ENCODE measurements around the gene NAALADL2. TPM values are rescaled to one million over a fixed set of nuclear protein-coding genes. Genes with fewer than 3 reads are reported as not detected.
"Not testable (repeated sequence)": the region's sequence is repeated elsewhere in the genome, so short reads cannot be mapped to it uniquely, and the experiment has no call there.

NAALADL2 gene
- total and polyA plus RNA-seq, 4 donors: 0.28 to 4.6 (median 3.1) TPM

GRCh38 chr3:175370426-175370825 lies 511.3 kb downstream of the NAALADL2 start:
- H3K4me3 ChIP-seq (ENCODE audit: low read depth in 1 of 3, low read length in 3 of 3); H3K27ac ChIP-seq (ENCODE audit: low read depth in 1 of 2, low read length in 2 of 2); H3K27me3 ChIP-seq (ENCODE audit: control insufficient read depth in 4 of 4, insufficient read depth in 4 of 4, low read length in 3 of 4); H3K9ac ChIP-seq (ENCODE audit: low read depth in 1 of 2, low read length in 2 of 2); H3K36me3 ChIP-seq (ENCODE audit: control insufficient read depth in 4 of 4, insufficient read depth in 3 of 4, low read depth in 1 of 4, low read length in 3 of 4); H3K9me3 ChIP-seq (ENCODE audit: control insufficient read depth in 4 of 4, low read length in 3 of 4); H3K4me1 ChIP-seq (ENCODE audit: control insufficient read depth in 4 of 4, insufficient read depth in 4 of 4, low read length in 3 of 4); DNase-seq (ENCODE audit: low spot score): not testable (repeated sequence)
- 60% methylated on average over 3 of the region's 3 CpGs for WGBS

DNA sequence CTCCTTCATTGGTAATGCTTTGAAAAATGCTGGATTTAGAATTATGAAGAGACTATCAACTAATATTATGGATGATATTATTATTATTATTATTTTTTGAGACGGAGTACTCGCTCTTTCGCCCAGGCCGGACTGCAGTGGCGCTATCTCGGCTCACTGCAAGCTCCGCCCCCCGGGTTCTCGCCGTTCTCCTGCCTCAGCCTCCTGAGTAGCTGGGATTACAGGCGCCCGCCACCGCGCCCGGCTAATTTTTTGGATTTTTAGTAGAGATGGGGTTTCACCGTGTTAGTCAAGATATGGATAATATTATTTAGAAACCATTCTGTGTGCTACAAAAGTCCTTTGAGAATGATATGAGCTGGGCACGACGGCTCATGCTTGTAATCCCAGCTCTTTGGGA lies 512.1 kb downstream of the NAALADL2 start:
- H3K9ac ChIP-seq (ENCODE audit: low read depth in 1 of 2, low read length in 2 of 2); H3K4me3 ChIP-seq (ENCODE audit: low read depth in 1 of 3, low read length in 3 of 3); H3K36me3 ChIP-seq (ENCODE audit: control insufficient read depth in 4 of 4, insufficient read depth in 3 of 4, low read depth in 1 of 4, low read length in 3 of 4); H3K9me3 ChIP-seq (ENCODE audit: control insufficient read depth in 4 of 4, low read length in 3 of 4); H3K4me1 ChIP-seq (ENCODE audit: control insufficient read depth in 4 of 4, insufficient read depth in 4 of 4, low read length in 3 of 4); H3K27ac ChIP-seq (ENCODE audit: low read depth in 1 of 2, low read length in 2 of 2); DNase-seq (ENCODE audit: low spot score); H3K27me3 ChIP-seq (ENCODE audit: control insufficient read depth in 4 of 4, insufficient read depth in 4 of 4, low read length in 3 of 4): not testable (repeated sequence)
- 98% methylated on average over 18 of the region's 18 CpGs for WGBS

GRCh38 chr3:175374705-175375104 lies 515.6 kb downstream of the NAALADL2 start:
- TF ChIP-seq CTCF (IDR thresholded peaks at IDR 0.05; ENCODE audit: low read depth, low read length, missing input control) (no peak), JUND (IDR thresholded peaks at IDR 0.05) (no peak), EGR1 (IDR thresholded peaks at IDR 0.05; ENCODE audit: low read depth in 2 of 2) (no peak), RXRA (IDR thresholded peaks at IDR 0.05) (no peak)
- TF ChIP-seq, protein P1, sequence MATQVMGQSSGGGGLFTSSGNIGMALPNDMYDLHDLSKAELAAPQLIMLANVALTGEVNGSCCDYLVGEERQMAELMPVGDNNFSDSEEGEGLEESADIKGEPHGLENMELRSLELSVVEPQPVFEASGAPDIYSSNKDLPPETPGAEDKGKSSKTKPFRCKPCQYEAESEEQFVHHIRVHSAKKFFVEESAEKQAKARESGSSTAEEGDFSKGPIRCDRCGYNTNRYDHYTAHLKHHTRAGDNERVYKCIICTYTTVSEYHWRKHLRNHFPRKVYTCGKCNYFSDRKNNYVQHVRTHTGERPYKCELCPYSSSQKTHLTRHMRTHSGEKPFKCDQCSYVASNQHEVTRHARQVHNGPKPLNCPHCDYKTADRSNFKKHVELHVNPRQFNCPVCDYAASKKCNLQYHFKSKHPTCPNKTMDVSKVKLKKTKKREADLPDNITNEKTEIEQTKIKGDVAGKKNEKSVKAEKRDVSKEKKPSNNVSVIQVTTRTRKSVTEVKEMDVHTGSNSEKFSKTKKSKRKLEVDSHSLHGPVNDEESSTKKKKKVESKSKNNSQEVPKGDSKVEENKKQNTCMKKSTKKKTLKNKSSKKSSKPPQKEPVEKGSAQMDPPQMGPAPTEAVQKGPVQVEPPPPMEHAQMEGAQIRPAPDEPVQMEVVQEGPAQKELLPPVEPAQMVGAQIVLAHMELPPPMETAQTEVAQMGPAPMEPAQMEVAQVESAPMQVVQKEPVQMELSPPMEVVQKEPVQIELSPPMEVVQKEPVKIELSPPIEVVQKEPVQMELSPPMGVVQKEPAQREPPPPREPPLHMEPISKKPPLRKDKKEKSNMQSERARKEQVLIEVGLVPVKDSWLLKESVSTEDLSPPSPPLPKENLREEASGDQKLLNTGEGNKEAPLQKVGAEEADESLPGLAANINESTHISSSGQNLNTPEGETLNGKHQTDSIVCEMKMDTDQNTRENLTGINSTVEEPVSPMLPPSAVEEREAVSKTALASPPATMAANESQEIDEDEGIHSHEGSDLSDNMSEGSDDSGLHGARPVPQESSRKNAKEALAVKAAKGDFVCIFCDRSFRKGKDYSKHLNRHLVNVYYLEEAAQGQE (IDR thresholded peaks at IDR 0.05): no peak
- no peak overlapping the region for H3K27ac ChIP-seq (ENCODE audit: low read depth in 1 of 2, low read length in 2 of 2)
- no peaks in the 10 kb centered on the region for H3K9me3 ChIP-seq (ENCODE audit: control insufficient read depth in 4 of 4, low read length in 3 of 4)
- H3K27me3 ChIP-seq (ENCODE audit: control insufficient read depth in 4 of 4, insufficient read depth in 4 of 4, low read length in 3 of 4): no peaks in the 10 kb centered on the region
- no peak overlapping the region for H3K4me3 ChIP-seq (ENCODE audit: low read depth in 1 of 3, low read length in 3 of 3)
- 92% methylated on average over 1 of the region's 1 CpG for WGBS
- H3K9ac ChIP-seq (ENCODE audit: low read depth in 1 of 2, low read length in 2 of 2): no peak overlapping the region
- no peak for DNase-seq (ENCODE audit: low spot score)
- no peaks in the 10 kb centered on the region for H3K36me3 ChIP-seq (ENCODE audit: control insufficient read depth in 4 of 4, insufficient read depth in 3 of 4, low read depth in 1 of 4, low read length in 3 of 4)
- no peaks in the 10 kb centered on the region for H3K4me1 ChIP-seq (ENCODE audit: control insufficient read depth in 4 of 4, insufficient read depth in 4 of 4, low read length in 3 of 4)

DNA sequence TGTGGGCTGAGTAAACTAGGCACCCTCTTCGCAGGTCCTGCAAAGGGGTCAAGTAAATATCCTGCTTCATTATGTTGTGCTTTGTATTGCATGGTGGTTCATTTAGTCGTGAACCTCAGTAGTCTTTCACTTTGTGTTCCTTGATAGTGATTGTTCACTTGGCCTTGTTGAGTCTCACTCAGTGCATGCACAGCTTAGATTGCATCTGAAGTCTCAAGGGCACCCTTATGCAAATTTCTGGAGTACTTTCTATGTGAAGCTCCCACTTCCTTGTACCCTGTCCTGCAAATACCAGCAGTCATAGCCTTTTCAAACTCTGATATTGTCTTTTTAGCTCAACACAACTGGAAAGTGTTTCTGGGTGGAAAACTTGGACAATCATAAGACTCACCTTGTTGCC lies 519.2 kb downstream of the NAALADL2 start:
- Histone ChIP-seq H3K9me3 (ENCODE audit: control insufficient read depth in 4 of 4, low read length in 3 of 4) (no peaks in the 10 kb centered on the region), H3K9ac (ENCODE audit: low read depth in 1 of 2, low read length in 2 of 2) (no peak overlapping the region), H3K36me3 (ENCODE audit: control insufficient read depth in 4 of 4, insufficient read depth in 3 of 4, low read depth in 1 of 4, low read length in 3 of 4) (no peaks in the 10 kb centered on the region), H3K4me1 (ENCODE audit: control insufficient read depth in 4 of 4, insufficient read depth in 4 of 4, low read length in 3 of 4) (no peaks in the 10 kb centered on the region), H3K27me3 (ENCODE audit: control insufficient read depth in 4 of 4, insufficient read depth in 4 of 4, low read length in 3 of 4) (no peaks in the 10 kb centered on the region), H3K4me3 (ENCODE audit: low read depth in 1 of 3, low read length in 3 of 3) (no peak overlapping the region), H3K27ac (ENCODE audit: low read depth in 1 of 2, low read length in 2 of 2) (no peak overlapping the region)
- TF ChIP-seq NR2F2 (IDR thresholded peaks at IDR 0.05): no peak
- TF ChIP-seq, protein P1 (IDR thresholded peaks at IDR 0.05): no peak
- no peak for TF ChIP-seq CTCF (IDR thresholded peaks at IDR 0.05; ENCODE audit: low read depth, low read length, missing input control)
- no peak for DNase-seq (ENCODE audit: low spot score)
- WGBS: 60% methylated on average over 2 of the region's 2 CpGs

All from liver (tissue), 9 donors.